H9 (cell line): ENCODE results near the gene ZNF485. TPM values are rescaled to one million over a fixed set of nuclear protein-coding genes. Genes with fewer than 3 reads are reported as not detected.
"Not testable (repeated sequence)": the region's sequence is repeated elsewhere in the genome, so short reads cannot be mapped to it uniquely, and the experiment has no call there.

Source experiments
- DNase-seq: peaks from one replicate; pipeline ENCODE4 v3.0.0-alpha.2; 2017
- H2AFZ ChIP-seq: one replicate; pipeline ENCODE4 v1.6.1; 2013; ENCODE audit warnings: mild to moderate bottlenecking, low read length, control low read depth, moderate library complexity
- H2AK5ac ChIP-seq: 2 replicates; pipeline ENCODE4 v1.6.1; 2013; ENCODE audit warnings: low read length, control low read depth, mixed read lengths; ENCODE audit not compliant: insufficient read length
- H2BK120ac ChIP-seq: one replicate; pipeline ENCODE4 v1.6.1; 2013; ENCODE audit warnings: low read depth, mild to moderate bottlenecking, low read length, control low read depth, inconsistent platforms; ENCODE audit not compliant: poor library complexity, severe bottlenecking
- H2BK12ac ChIP-seq: 2 replicates; pipeline ENCODE4 v1.6.1; 2013; ENCODE audit warnings: low read length, control low read depth, mixed read lengths, low read depth; ENCODE audit not compliant: insufficient read length
- H2BK15ac ChIP-seq: 2 replicates; pipeline ENCODE4 v1.6.1; 2013; ENCODE audit warnings: low read depth, low read length, control low read depth
- H2BK20ac ChIP-seq: one replicate; pipeline ENCODE4 v1.6.1; 2013; ENCODE audit warnings: low read depth, mild to moderate bottlenecking, low read length, control low read depth, inconsistent platforms; ENCODE audit not compliant: poor library complexity, severe bottlenecking
- H2BK5ac ChIP-seq: 2 replicates; pipeline ENCODE4 v1.6.1; 2013; ENCODE audit warnings: low read length, control low read depth, mixed read lengths; ENCODE audit not compliant: insufficient read length
- H3K14ac ChIP-seq: 2 replicates; pipeline ENCODE4 v1.6.1; 2013; ENCODE audit warnings: low read length, control low read depth; ENCODE audit not compliant: insufficient read depth
- H3K18ac ChIP-seq: 2 replicates; pipeline ENCODE4 v1.6.1; 2013; ENCODE audit warnings: low read depth, mild to moderate bottlenecking, mixed read lengths, low read length, control low read depth; ENCODE audit not compliant: insufficient read length
- H3K23ac ChIP-seq: 2 replicates; pipeline ENCODE4 v1.6.1; 2013; ENCODE audit warnings: low read length, control low read depth, mixed read lengths, low read depth; ENCODE audit not compliant: insufficient read length
- H3K23me2 ChIP-seq: 2 replicates; pipeline ENCODE4 v1.6.1; 2013; ENCODE audit warnings: low read depth, mild to moderate bottlenecking, mixed read lengths, low read length, control low read depth; ENCODE audit not compliant: insufficient read length, poor library complexity, severe bottlenecking
- H3K27ac ChIP-seq: 2 replicates; pipeline ENCODE4 v1.5.1; 2013; ENCODE audit warnings: low read length, control low read depth, mixed read lengths, low read depth; ENCODE audit not compliant: insufficient read length
- H3K27me3 ChIP-seq: 2 replicates; pipeline ENCODE4 v1.6.1; 2013; ENCODE audit warnings: low read length, control low read depth, inconsistent platforms; ENCODE audit not compliant: insufficient read depth
- H3K4ac ChIP-seq: 2 replicates; pipeline ENCODE4 v1.6.1; 2013; ENCODE audit warnings: low read depth, mild to moderate bottlenecking, control low read depth, inconsistent platforms, low read length, moderate library complexity
- H3K4me1 ChIP-seq: 2 replicates; pipeline ENCODE4 v1.6.1; 2013; ENCODE audit warnings: low read length, control low read depth, inconsistent platforms; ENCODE audit not compliant: insufficient read depth
- H3K4me2 ChIP-seq: 2 replicates; pipeline ENCODE4 v1.6.1; 2013; ENCODE audit warnings: low read length, control low read depth, mixed read lengths; ENCODE audit not compliant: insufficient read length, insufficient read depth
- H3K56ac ChIP-seq: 2 replicates; pipeline ENCODE4 v1.6.1; 2013; ENCODE audit warnings: low read depth, mild to moderate bottlenecking, mixed read lengths, low read length, control low read depth; ENCODE audit not compliant: insufficient read length
- H3K79me1 ChIP-seq: 2 replicates; pipeline ENCODE4 v1.6.1; 2013; ENCODE audit warnings: low read depth, mild to moderate bottlenecking, moderate library complexity, low read length, control low read depth, inconsistent platforms; ENCODE audit not compliant: insufficient read depth, poor library complexity, severe bottlenecking
- H3K79me2 ChIP-seq: 2 replicates; pipeline ENCODE4 v1.6.1; 2013; ENCODE audit warnings: low read length, control low read depth, inconsistent platforms; ENCODE audit not compliant: insufficient read depth
- H3K9ac ChIP-seq: 2 replicates; pipeline ENCODE4 v1.6.1; 2013; ENCODE audit warnings: low read length, control low read depth, mixed read lengths; ENCODE audit not compliant: insufficient read length; ENCODE audit errors: extremely low read depth
- H3K9me3 ChIP-seq: one replicate; pipeline ENCODE4 v1.6.1; 2013; ENCODE audit warnings: low read depth, low read length, inconsistent platforms; ENCODE audit not compliant: control insufficient read depth
- H3T11ph ChIP-seq: one replicate; pipeline ENCODE4 v1.6.1; 2013; ENCODE audit warnings: mild to moderate bottlenecking, low read length, control low read depth, inconsistent platforms
- H4K20me1 ChIP-seq: one replicate; pipeline ENCODE4 v1.6.1; 2013; ENCODE audit not compliant: control insufficient read depth, insufficient read length, insufficient read depth
- H4K5ac ChIP-seq: 2 replicates; pipeline ENCODE4 v1.6.1; 2013; ENCODE audit warnings: low read depth, mild to moderate bottlenecking, mixed read lengths, low read length, control low read depth; ENCODE audit not compliant: insufficient read length
- H4K8ac ChIP-seq: replicated peaks from 2 replicates; pipeline ENCODE4 v1.6.1; 2013; ENCODE audit warnings: low read length, control low read depth, mixed read lengths, low read depth; ENCODE audit not compliant: insufficient read length
- H4K91ac ChIP-seq: 2 replicates; pipeline ENCODE4 v1.6.1; 2013; ENCODE audit warnings: low read depth, mild to moderate bottlenecking, moderate library complexity, mixed read lengths, low read length, control low read depth; ENCODE audit not compliant: insufficient read length
- H3K27ac Mint-ChIP-seq, 3 experiments: 2 replicates in 2 of 3; 3 replicates in 1 of 3; pipeline ENCODE4 v1.8.0; 2020 to 2021; ENCODE audit warnings: mixed read lengths in 3 of 3, mild to moderate bottlenecking in 1 of 3, moderate library complexity in 1 of 3
- H3K27me3 Mint-ChIP-seq: 2 replicates; pipeline ENCODE4 v1.8.0; 2021; ENCODE audit warnings: low read depth, mild to moderate bottlenecking, moderate library complexity, mixed read lengths
- H3K36me3 Mint-ChIP-seq, 3 experiments: 2 replicates in 2 of 3; 3 replicates in 1 of 3; pipeline ENCODE4 v1.8.0; 2020 to 2021; ENCODE audit warnings: low read depth in 3 of 3, mixed read lengths in 3 of 3; ENCODE audit not compliant: insufficient read depth in 1 of 3
- H3K4me1 Mint-ChIP-seq, 2 experiments: 2 replicates each; pipeline ENCODE4 v1.8.0; 2020; ENCODE audit warnings: mixed read lengths in 2 of 2
- H3K4me3 Mint-ChIP-seq, 2 experiments: 2 replicates in 1 of 2; 3 replicates in 1 of 2; pipeline ENCODE4 v1.8.0; 2020 to 2021; ENCODE audit warnings: mild to moderate bottlenecking in 2 of 2, mixed read lengths in 2 of 2, moderate library complexity in 1 of 2
- H3K9me3 Mint-ChIP-seq, 2 experiments: 2 replicates in 1 of 2; 3 replicates in 1 of 2; pipeline ENCODE4 v1.8.0; 2020; ENCODE audit warnings: mild to moderate bottlenecking in 2 of 2, mixed read lengths in 2 of 2, moderate library complexity in 1 of 2
- CTCF ChIP-seq: fragments of 200-600 bp; sonication (generic); conservative IDR thresholded peaks from 3 replicates; pipeline ENCODE4 v1.8.0; 2021; ENCODE audit warnings: antibody characterized with exemption, mild to moderate bottlenecking
- WGBS: extraction: QIAGEN DNeasy Blood & Tissue Kit; methylation state at CpG from one replicate; pipeline ENCODE4 v1.1.7; 2013; ENCODE audit warnings: missing lambda C conversion rate, low lambda C conversion rate, mixed read lengths; ENCODE audit not compliant: insufficient read length; ENCODE audit errors: extremely low coverage; 5-methylcytosine and 5-hydroxymethylcytosine counted together
- total RNA-seq: library from RNA; stranded (reverse); gene quantifications from 2 replicates; pipeline ENCODE4 v1.2.1, GENCODE V29; 2021

The ZNF485 gene
- total RNA-seq, 1 experiment from 2014 or later: 8.9 TPM

- Mint-ChIP-seq H3K27ac (no peak overlapping the region), H3K27me3 (no peaks in the 10 kb centered on the region; the same call in none of the 2 replicates), H3K9me3 (peaks cover 35 to 38% of the 10 kb centered on the region in 2 experiments), H3K4me1 (0 out of 4 replicates have a peak, but pooled peaks cover 0 to 3% of the 10 kb centered on the region in 2 experiments), H3K36me3 (0 out of 7 replicates have a peak, but pooled peaks cover 0 to 4% (median 0%) of the 10 kb centered on the region in 3 experiments), H3K4me3 (no peak overlapping the region)
- Histone ChIP-seq H3K4me1 (no peaks in the 10 kb centered on the region), H4K20me1 (no peaks in the 10 kb centered on the region), H2BK15ac (no peak overlapping the region), H2BK5ac (no peak overlapping the region), H2AFZ (no peak overlapping the region), H3K14ac (no peak overlapping the region), H3K9ac (no peak overlapping the region), H2AK5ac (no peak overlapping the region), H3K27me3 (no peaks in the 10 kb centered on the region), H3K18ac (no peak overlapping the region), H4K8ac (no peak overlapping the region), H3K56ac (no peak overlapping the region), H4K5ac (no peak overlapping the region), H3K79me2 (no peaks in the 10 kb centered on the region), H3K23me2 (no peaks in the 10 kb centered on the region), H3K79me1 (no peaks in the 10 kb centered on the region), H3T11ph (no peak overlapping the region), H3K4me2 (no peak overlapping the region), H2BK12ac (no peak overlapping the region), H3K27ac (no peak overlapping the region), H3K23ac (no peak overlapping the region), H3K9me3 (no peaks in the 10 kb centered on the region), H3K4ac (no peak overlapping the region), H2BK20ac (no peak overlapping the region), H2BK120ac (no peak overlapping the region), H4K91ac (no peak overlapping the region)
- TF ChIP-seq CTCF: no peak
- WGBS: no CpG with 5 or more reads among the region's 4 CpGs
- no peak for DNase-seq
Observed at GRCh38 chr10:43628956-43629355, 22.7 kb downstream of the ZNF485 start.

GRCh38 chr10:43635816-43636215, 29.6 kb downstream of the ZNF485 start:
- not testable (repeated sequence) for H3K14ac ChIP-seq, H3K18ac ChIP-seq, H4K20me1 ChIP-seq, H3K4me1 ChIP-seq, H3K9me3 ChIP-seq, H3K27me3 ChIP-seq, H3K79me2 ChIP-seq, H3K79me1 ChIP-seq, H4K91ac ChIP-seq, H2BK5ac ChIP-seq, H2BK20ac ChIP-seq, H4K8ac ChIP-seq, H3K36me3 Mint-ChIP-seq, H3K4me1 Mint-ChIP-seq, H3K4ac ChIP-seq, H3K9ac ChIP-seq, H3K27me3 Mint-ChIP-seq, H3K56ac ChIP-seq, H2BK12ac ChIP-seq, H2AFZ ChIP-seq, DNase-seq, H4K5ac ChIP-seq, H3K27ac Mint-ChIP-seq, H2BK120ac ChIP-seq, H3T11ph ChIP-seq, H3K23me2 ChIP-seq, H3K23ac ChIP-seq, H3K27ac ChIP-seq, H2BK15ac ChIP-seq, H3K4me3 Mint-ChIP-seq, H3K4me2 ChIP-seq, H2AK5ac ChIP-seq
- peaks cover 54 to 61% of the 10 kb centered on the region in 2 experiments for H3K9me3 Mint-ChIP-seq
- no CpG with 5 or more reads among the region's 1 CpG for WGBS
